ENCODE measurements around the gene CPXM2. TPM values are rescaled to one million over a fixed set of nuclear protein-coding genes. Genes with fewer than 3 reads are reported as not detected.

The CPXM2 gene
- total and polyA plus RNA-seq, 10 of the 15 experiments (the other 5 are each of a cell fraction or from before 2014, with no cell fraction given), result 0.08 to 1.1 (median 0.58) TPM

DNA sequence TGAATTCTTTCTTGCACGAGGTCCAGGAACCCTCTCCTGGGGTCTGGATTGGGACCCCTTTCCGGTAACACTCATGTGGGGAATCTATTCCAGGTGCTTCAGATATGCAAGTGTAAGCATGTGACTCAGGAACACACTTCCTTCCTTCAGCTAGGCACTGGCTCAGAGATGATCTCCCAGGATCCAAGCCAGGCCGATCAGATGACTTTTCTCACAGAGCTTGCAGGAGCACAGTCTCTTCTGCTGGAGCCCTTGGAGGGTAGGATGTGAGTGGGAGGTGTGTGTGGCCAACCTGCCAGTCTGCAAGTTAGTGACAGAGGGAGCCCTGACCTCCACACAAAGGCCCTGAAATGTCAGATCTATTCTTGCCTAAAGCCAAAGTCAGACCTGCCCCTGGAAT, 108.3 kb downstream of the CPXM2 start:
- Histone ChIP-seq H3K36me3 (ENCODE audit: control insufficient read depth in 2 of 2, insufficient read depth in 2 of 2, low read length in 1 of 2) (no peaks in the 10 kb centered on the region), H3K27me3 (replicated peaks in 1 of 2; ENCODE audit: control insufficient read depth in 2 of 2, insufficient read depth in 2 of 2, low read length in 1 of 2) (peaks cover 0 to 5% of the 10 kb centered on the region in 2 experiments; a peak in 2 of 4 replicates), H3K79me2 (ENCODE audit: control insufficient read depth, insufficient read depth, low read length) (no peaks in the 10 kb centered on the region), H3K4me1 (ENCODE audit: control insufficient read depth, insufficient read depth, low read length) (no peaks in the 10 kb centered on the region), H3K9ac (ENCODE audit: control insufficient read depth, insufficient read depth, low read length) (no peak overlapping the region), H4K20me1 (ENCODE audit: control insufficient read depth, insufficient read depth) (no peaks in the 10 kb centered on the region), H3K4me2 (ENCODE audit: control insufficient read depth, insufficient read depth) (no peak overlapping the region), H3K9me3 (replicated peaks; ENCODE audit: control insufficient read depth, insufficient read depth, low read length) (no peaks in the 10 kb centered on the region), H3K4me3 (no peak overlapping the region), H2AFZ (ENCODE audit: control insufficient read depth, low read depth, low read length) (no peak overlapping the region), H3K27ac (ENCODE audit: control insufficient read depth, insufficient read depth) (no peak overlapping the region)
- TF ChIP-seq RCOR1 (conservative IDR thresholded peaks at IDR 0.05; ENCODE audit: low read depth, low read length) (no peak), HDAC6 (IDR thresholded peaks at IDR 0.05; ENCODE audit: unreplicated experiment) (no peak), MYC (IDR thresholded peaks at IDR 0.05; ENCODE audit: insufficient read depth, insufficient read length, insufficient replicate concordance, low read length, severe bottlenecking) (no peak), EZH2 (IDR thresholded peaks at IDR 0.05; ENCODE audit: borderline replicate concordance, control insufficient read depth, low read depth, low read length) (no peak), GATAD2B (conservative IDR thresholded peaks at IDR 0.05; ENCODE audit: low read depth) (no peak), POU2F2 (IDR thresholded peaks at IDR 0.05; ENCODE audit: borderline replicate concordance, low read depth, low read length) (no peak), IKZF1 (conservative IDR thresholded peaks at IDR 0.05) (no peak)
- TF ChIP-seq, protein P1, sequence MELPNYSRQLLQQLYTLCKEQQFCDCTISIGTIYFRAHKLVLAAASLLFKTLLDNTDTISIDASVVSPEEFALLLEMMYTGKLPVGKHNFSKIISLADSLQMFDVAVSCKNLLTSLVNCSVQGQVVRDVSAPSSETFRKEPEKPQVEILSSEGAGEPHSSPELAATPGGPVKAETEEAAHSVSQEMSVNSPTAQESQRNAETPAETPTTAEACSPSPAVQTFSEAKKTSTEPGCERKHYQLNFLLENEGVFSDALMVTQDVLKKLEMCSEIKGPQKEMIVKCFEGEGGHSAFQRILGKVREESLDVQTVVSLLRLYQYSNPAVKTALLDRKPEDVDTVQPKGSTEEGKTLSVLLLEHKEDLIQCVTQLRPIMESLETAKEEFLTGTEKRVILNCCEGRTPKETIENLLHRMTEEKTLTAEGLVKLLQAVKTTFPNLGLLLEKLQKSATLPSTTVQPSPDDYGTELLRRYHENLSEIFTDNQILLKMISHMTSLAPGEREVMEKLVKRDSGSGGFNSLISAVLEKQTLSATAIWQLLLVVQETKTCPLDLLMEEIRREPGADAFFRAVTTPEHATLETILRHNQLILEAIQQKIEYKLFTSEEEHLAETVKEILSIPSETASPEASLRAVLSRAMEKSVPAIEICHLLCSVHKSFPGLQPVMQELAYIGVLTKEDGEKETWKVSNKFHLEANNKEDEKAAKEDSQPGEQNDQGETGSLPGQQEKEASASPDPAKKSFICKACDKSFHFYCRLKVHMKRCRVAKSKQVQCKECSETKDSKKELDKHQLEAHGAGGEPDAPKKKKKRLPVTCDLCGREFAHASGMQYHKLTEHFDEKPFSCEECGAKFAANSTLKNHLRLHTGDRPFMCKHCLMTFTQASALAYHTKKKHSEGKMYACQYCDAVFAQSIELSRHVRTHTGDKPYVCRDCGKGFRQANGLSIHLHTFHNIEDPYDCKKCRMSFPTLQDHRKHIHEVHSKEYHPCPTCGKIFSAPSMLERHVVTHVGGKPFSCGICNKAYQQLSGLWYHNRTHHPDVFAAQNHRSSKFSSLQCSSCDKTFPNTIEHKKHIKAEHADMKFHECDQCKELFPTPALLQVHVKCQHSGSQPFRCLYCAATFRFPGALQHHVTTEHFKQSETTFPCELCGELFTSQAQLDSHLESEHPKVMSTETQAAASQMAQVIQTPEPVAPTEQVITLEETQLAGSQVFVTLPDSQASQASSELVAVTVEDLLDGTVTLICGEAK (IDR thresholded peaks at IDR 0.05; ENCODE audit: borderline replicate concordance), result no peak
- TF ChIP-seq, protein P2, sequence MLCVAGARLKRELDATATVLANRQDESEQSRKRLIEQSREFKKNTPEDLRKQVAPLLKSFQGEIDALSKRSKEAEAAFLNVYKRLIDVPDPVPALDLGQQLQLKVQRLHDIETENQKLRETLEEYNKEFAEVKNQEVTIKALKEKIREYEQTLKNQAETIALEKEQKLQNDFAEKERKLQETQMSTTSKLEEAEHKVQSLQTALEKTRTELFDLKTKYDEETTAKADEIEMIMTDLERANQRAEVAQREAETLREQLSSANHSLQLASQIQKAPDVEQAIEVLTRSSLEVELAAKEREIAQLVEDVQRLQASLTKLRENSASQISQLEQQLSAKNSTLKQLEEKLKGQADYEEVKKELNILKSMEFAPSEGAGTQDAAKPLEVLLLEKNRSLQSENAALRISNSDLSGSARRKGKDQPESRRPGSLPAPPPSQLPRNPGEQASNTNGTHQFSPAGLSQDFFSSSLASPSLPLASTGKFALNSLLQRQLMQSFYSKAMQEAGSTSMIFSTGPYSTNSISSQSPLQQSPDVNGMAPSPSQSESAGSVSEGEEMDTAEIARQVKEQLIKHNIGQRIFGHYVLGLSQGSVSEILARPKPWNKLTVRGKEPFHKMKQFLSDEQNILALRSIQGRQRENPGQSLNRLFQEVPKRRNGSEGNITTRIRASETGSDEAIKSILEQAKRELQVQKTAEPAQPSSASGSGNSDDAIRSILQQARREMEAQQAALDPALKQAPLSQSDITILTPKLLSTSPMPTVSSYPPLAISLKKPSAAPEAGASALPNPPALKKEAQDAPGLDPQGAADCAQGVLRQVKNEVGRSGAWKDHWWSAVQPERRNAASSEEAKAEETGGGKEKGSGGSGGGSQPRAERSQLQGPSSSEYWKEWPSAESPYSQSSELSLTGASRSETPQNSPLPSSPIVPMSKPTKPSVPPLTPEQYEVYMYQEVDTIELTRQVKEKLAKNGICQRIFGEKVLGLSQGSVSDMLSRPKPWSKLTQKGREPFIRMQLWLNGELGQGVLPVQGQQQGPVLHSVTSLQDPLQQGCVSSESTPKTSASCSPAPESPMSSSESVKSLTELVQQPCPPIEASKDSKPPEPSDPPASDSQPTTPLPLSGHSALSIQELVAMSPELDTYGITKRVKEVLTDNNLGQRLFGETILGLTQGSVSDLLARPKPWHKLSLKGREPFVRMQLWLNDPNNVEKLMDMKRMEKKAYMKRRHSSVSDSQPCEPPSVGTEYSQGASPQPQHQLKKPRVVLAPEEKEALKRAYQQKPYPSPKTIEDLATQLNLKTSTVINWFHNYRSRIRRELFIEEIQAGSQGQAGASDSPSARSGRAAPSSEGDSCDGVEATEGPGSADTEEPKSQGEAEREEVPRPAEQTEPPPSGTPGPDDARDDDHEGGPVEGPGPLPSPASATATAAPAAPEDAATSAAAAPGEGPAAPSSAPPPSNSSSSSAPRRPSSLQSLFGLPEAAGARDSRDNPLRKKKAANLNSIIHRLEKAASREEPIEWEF (IDR thresholded peaks at IDR 0.05; ENCODE audit: insufficient replicate concordance, low read depth, low read length), result no peak
- TF ChIP-seq, protein P3, sequence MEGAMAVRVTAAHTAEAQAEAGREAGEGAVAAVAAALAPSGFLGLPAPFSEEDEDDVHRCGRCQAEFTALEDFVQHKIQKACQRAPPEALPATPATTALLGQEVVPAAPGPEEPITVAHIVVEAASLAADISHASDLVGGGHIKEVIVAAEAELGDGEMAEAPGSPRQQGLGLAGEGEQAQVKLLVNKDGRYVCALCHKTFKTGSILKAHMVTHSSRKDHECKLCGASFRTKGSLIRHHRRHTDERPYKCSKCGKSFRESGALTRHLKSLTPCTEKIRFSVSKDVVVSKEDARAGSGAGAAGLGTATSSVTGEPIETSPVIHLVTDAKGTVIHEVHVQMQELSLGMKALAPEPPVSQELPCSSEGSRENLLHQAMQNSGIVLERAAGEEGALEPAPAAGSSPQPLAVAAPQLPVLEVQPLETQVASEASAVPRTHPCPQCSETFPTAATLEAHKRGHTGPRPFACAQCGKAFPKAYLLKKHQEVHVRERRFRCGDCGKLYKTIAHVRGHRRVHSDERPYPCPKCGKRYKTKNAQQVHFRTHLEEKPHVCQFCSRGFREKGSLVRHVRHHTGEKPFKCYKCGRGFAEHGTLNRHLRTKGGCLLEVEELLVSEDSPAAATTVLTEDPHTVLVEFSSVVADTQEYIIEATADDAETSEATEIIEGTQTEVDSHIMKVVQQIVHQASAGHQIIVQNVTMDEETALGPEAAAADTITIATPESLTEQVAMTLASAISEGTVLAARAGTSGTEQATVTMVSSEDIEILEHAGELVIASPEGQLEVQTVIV (IDR thresholded peaks at IDR 0.05; ENCODE audit: borderline replicate concordance, partially characterized antibody), result no peak
- no peak for DNase-seq (ENCODE audit: low read depth, low spot score)
- intact Hi-C loops (cut with micrococcal nuclease; ENCODE audit: unreplicated experiment), result no loop called here
- FAIRE-seq, result no peak
- no TSS peak for BruUV-seq (replicated peaks)
- RAD21 ChIA-PET (ENCODE audit: unreplicated experiment), result interaction anchor here (1.5 to 2.1 kb wide), 2 partner anchors 52 to 68 kb away, joined by 3 to 4 read pairs; no protein-coding TSS in a partner anchor
- 0% methylated on average over 3 of the region's 3 CpGs for WGBS (ENCODE audit: insufficient coverage, insufficient replicate concordance, low lambda C conversion rate, missing lambda C conversion rate)
- CTCF ChIA-PET, result interaction anchor here (0.6 to 2.4 kb wide), 2 partner anchors 113 to 1919 kb away, joined by 3 to 9 read pairs; no protein-coding TSS in a partner anchor
- in situ Hi-C loops (cut with MboI), result no loop called here
- POLR2A ChIA-PET, result no interaction called here
- ATAC-seq, result no peak
- SMC1A ChIA-PET (ENCODE audit: uncharacterized antibody, unreplicated experiment), result interaction anchor here (0.5 to 1.2 kb wide), 3 partner anchors 52 to 118 kb away, joined by 3 read pairs; no protein-coding TSS in a partner anchor
